HL-60/S4 (cell line): ENCODE data around the gene CAB39.
"Not testable (repeated sequence)": the region's sequence is repeated elsewhere in the genome, so short reads cannot be mapped to it uniquely, and the experiment has no call there.

Experiments used
- in situ Hi-C: fragments of 300-500 bp; cut with MboI; formaldehyde crosslinking; loops from 2 replicates; pipeline ENCODE4 v1.14.3; 2022; ENCODE audit warnings: low sequenced_read_pairs

The CAB39 gene

DNA sequence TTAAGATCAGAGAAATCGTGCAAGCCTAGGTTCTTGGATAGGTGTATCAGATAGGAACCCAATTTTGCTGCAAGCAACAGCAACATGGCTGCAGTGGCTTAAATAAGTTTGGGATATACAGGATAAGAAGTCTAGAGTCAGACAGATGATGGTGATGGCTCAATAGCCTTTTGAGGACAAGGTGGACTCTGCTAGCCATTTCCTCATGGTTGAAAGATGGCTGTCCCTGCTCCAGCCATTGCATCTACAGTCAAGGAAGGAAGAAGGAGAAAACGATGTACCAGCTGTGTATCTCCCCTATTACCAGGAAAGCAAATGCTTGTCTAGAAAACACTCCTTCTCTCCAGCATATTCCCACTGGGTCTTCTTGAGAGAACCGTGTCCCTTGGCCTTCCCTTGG is 30.1 kb upstream of the CAB39 start:
- in situ Hi-C loops = no loop called here

DNA sequence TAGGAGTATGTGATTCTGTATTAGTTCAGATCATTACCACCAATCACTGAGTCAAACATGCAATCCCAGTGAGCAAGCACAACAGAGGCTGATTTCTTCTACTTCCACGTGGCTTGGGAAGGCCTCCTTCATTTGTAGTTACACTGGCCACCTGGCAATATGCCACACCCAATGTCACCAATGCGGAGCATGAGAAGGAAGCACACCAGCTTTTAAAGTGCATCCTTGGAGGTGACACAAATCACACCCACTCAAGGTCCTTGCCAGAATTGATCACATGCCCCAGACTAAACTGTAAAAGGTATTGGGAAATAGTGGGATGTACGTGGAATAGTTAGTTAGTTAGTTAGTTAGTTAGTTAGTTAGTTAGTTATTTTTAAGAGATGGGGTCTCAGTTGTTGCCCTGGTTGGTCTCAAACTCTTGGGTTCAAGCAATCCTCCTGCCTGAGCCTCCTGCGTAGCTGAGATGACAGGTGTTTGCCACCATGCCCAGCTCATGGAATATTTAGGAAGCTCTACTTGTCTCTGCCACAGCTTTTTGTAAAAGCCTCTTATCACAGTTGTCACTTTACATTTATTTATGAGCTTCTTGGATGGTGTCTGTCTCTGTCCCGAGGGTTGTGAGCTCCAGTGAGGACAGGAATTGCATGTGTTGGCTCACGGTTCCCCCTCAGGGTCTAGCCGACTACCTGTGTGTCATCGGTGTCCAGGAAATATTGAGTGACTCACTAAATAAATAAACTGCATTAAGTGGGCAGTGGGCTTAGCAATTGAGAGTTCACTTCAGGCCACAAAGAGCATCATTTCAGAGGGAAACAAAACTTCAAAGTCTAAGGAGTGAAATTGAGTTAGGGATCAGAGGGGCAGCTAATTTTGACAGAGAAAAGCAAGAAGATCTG is 28.1 kb upstream of the CAB39 start:
- in situ Hi-C loops = no loop called here

DNA sequence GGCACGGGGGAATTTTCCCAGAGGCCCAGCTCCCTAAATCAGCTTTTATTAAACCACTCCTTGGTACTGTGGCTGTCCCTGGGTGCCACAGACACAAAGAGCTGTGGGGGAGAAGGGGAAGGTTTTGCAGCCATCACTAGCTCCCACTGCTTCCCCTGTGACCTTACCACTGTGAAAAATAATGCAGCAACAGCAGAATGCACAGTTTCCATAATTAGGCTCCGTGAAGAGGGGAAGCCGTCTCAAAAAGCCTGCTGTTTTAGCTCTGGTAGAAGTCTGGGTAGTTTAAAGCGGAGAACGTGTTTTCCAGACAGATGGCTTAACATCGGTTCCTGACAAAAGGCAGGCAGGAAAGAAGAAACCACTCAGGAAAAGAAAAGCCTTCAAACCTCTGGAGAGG is 27.5 kb upstream of the CAB39 start:
- in situ Hi-C loops = no loop called here

DNA sequence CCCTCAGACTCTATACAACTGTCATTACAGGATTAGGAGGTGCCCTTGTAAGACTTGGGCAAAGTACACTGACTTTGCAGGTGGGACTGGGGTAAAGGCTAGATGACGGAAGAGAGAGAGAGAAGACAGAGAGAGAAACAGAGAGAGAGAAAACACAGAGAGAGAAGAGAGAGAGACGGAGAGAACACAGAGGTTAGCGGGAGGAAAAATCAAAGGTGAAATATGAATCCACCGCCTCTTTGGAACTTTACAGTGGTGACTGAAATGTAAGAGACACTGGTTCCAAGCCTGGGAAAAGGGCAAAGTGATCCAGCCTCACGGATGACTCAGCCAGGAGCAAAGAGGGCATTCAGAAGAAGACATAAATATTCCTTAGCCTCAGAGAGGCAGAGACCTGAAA is 25.1 kb upstream of the CAB39 start:
- in situ Hi-C loops = no loop called here

DNA sequence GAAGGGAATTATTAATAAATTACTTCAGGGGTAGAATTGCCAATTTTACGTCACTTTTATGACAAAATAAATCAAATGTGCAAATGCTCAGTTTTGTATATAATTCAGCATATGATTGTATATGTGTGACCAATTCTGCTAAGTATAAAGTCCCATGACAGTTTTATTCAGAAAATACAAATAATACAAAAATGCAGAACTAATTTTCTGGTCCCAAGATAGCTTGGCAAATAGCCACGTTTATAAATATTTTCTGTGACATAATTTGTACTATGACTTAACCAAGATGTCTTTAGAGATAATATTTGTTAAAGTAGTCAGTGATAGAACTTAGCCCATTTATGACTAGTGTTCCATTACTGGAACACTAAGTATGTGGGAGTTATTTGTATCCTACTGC is 24.2 kb upstream of the CAB39 start:
- in situ Hi-C loops = no loop called here

- in situ Hi-C loops = no loop called here
Observed at GRCh38 chr2:230690439-230690838, 22.2 kb upstream of the CAB39 start.

- in situ Hi-C loops = no loop called here
Observed at GRCh38 chr2:230691005-230691647, 21.5 kb upstream of the CAB39 start.

GRCh38 chr2:230692760-230693159 is 19.9 kb upstream of the CAB39 start:
- in situ Hi-C loops = no loop called here

DNA sequence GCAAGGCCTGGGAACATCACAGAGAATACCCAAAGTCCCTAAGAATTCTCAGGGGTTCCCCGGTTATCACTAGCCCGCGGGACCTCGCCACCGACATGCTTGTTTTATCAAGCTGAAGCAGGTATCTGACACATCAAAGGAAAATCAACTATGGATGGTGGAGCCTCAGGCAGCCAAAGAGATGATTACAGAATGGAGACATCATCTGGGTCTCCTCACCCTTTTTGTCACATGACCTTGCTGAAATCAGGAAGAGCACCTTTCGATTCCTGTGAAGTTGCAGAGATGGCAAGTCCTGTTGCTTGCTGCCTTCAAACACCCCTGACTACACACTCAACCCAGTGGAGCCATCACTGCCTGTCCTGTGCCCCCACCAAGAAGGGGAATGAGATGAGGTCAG is 19.2 kb upstream of the CAB39 start:
- in situ Hi-C loops = no loop called here

GRCh38 chr2:230694241-230694640 is 18.4 kb upstream of the CAB39 start:
- in situ Hi-C loops = no loop called here

- in situ Hi-C loops = no loop called here
Observed at GRCh38 chr2:230695551-230695950, 17.1 kb upstream of the CAB39 start.

GRCh38 chr2:230696670-230697069 is 16.0 kb upstream of the CAB39 start:
- in situ Hi-C loops = no loop called here

- in situ Hi-C loops = no loop called here
Observed at GRCh38 chr2:230697676-230698075, 15.0 kb upstream of the CAB39 start.

GRCh38 chr2:230698753-230699152 is 13.9 kb upstream of the CAB39 start:
- in situ Hi-C loops = not testable (repeated sequence)

- in situ Hi-C loops = no loop called here
Observed at GRCh38 chr2:230700447-230700846, 12.2 kb upstream of the CAB39 start.

- in situ Hi-C loops = no loop called here
Observed at GRCh38 chr2:230701308-230701707, 11.3 kb upstream of the CAB39 start.

DNA sequence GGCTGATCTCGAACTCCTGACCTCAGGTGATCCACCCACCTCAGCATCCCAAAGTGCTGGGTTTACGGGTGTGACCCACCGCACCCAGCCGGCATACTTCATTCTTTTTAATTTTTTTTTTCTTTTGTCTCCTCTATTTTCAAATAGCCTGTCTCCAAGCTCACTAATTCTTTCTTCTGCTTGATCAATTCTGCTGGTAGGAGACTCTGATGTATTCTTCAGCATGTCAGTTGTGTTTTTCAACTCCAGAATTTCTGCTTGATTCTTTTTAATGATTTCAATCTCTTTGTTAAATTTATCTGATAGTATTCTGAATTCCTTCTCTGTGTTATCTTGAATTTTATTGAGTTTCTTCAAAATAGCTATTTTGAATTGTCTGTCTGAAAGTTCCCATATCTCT is 10.2 kb upstream of the CAB39 start:
- in situ Hi-C loops = not testable (repeated sequence)

DNA sequence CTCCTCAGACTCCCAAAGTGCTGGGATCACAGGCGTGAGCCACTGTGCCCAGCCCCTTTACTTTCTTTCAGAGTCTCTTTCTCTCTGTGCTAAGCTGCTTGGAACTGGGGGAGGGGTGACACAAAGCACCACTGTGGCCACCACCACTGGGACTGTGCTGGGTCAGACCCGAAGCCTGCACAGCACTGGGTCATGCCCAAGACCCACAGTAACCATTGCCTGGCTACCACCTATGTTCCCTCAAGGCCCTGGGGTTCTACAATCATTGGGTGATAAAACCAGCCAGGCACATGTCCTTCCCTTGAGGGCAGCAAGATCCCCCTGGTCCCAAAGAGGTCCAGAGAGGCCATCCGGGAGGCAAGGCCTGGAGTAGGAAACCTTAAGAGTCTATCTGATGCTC is 9.1 kb upstream of the CAB39 start:
- in situ Hi-C loops = no loop called here

DNA sequence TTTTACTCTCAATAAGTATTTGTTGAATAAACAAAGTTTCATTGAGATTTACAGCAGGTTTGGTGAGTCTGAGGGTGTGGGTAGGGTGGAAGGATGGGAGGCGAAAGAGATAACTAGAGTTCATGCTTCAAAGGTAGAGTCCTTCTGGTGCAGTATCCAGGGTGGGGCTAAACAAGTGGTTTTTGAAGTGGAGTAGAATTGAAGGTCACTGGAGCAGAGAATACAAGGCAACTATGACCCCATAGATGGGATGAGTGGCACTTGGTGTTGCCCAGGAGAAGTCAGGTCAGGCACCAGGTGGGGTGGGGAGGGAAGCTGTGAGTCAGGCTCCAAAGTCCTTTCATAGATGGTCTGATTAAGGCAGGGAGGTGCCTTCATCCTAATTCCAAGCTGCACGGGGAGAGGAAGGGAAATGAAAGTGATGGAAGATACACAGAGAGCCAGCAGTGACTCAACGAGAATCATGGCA is 6.6 kb upstream of the CAB39 start:
- in situ Hi-C loops = no loop called here

DNA sequence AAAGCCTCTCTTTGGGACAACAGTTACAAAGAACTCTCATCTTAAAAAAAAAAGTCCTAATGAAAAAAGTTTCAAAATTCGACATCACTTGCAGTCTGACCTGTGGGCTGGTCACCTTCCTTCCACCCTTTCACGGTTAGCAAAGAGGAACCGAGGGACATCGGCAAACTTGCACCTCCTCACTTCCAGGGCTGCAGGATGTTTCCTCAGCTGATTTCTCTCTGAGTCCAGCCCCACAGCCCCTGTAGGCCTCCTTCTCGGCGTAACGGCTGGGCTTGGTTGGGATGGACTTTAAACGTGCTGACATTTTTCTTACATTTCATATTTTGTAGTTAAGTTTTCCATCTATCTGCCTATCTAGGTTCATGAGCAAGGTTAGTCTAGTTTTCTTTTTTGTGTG is 5.7 kb upstream of the CAB39 start:
- in situ Hi-C loops = no loop called here

- in situ Hi-C loops = no loop called here
Observed at GRCh38 chr2:230708204-230708603, 4.4 kb upstream of the CAB39 start.

GRCh38 chr2:230711224-230711623 is 1.4 kb upstream of the CAB39 start:
- in situ Hi-C loops = no loop called here
